Mammary epithelial cell (primary cell): ENCODE results near the gene SLC25A21.

Source experiments
- EZH2 ChIP-seq: IDR thresholded peaks from 2 replicates; pipeline ENCODE4 v1.6.1; 2012; ENCODE audit warnings: low read length, inconsistent platforms, borderline replicate concordance
- TF ChIP-seq, protein P1 (sequence below), 2 donors: IDR thresholded peaks in 1 of 2; conservative IDR thresholded peaks in 1 of 2; 2 replicates each; pipeline ENCODE4 v1.5.1; 2011 to 2012; ENCODE audit warnings: inconsistent platforms in 2 of 2, low read length in 2 of 2, mild to moderate bottlenecking in 2 of 2, control low read depth in 1 of 2, low read depth in 1 of 2; ENCODE audit not compliant: insufficient read depth in 1 of 2; ENCODE audit errors: extremely low read depth in 1 of 2

DNA sequence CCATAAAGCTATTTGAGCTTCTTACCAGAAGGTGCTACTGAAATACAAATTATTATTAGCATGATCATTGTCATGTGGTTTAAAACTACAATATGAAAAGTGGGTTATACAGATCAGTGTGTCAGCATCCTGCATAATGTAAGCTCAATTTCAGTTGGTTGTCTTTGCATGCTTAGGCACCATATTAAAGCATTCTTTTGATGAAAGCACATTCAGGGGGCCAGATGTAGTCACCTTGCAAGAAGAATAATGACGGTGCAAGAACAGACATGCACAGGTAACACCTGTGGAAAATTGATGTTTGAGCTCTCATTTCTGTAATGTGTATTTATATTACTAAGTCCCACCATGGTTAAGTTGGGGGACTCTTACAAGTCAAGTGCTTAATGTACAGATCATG lies 386.9 kb downstream of the SLC25A21 start:
- TF ChIP-seq, protein P1, sequence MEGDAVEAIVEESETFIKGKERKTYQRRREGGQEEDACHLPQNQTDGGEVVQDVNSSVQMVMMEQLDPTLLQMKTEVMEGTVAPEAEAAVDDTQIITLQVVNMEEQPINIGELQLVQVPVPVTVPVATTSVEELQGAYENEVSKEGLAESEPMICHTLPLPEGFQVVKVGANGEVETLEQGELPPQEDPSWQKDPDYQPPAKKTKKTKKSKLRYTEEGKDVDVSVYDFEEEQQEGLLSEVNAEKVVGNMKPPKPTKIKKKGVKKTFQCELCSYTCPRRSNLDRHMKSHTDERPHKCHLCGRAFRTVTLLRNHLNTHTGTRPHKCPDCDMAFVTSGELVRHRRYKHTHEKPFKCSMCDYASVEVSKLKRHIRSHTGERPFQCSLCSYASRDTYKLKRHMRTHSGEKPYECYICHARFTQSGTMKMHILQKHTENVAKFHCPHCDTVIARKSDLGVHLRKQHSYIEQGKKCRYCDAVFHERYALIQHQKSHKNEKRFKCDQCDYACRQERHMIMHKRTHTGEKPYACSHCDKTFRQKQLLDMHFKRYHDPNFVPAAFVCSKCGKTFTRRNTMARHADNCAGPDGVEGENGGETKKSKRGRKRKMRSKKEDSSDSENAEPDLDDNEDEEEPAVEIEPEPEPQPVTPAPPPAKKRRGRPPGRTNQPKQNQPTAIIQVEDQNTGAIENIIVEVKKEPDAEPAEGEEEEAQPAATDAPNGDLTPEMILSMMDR (conservative IDR thresholded peaks at IDR 0.05 in 1 of 2, IDR thresholded peaks at IDR 0.05 in 1 of 2; ENCODE audit: extremely low read depth in 1 of 2, insufficient read depth in 1 of 2, low read depth in 1 of 2, low read length in 2 of 2) = no peak
- TF ChIP-seq EZH2 = no peak
